ENCODE data around the gene MST1R.

DNA sequence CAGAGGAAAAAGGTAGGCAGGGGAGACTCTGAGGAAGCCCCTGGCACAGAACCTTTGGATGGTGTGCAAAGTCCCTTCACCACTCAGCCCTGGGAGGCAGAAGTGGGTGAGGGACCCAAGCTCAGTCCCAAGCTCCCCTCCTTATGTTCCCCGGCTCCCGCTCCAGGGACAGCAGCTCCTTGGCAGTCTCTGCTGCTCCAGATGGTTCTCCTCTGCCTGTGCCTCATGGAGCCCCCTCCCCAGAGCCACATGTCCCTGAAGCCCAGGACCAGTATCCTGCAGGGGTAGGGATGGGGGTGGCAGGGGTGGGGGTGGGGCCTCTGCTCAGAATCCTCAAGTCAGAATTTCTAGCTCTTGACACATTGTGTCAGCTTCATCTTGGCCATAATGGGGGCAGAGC is 26.0 kb downstream of the MST1R start:
- no peak for TF ChIP-seq POLR2A (IDR thresholded peaks at IDR 0.05; ENCODE audit: low read length)
- no peak for TF ChIP-seq GATA1 (IDR thresholded peaks at IDR 0.05; ENCODE audit: low read depth, low read length)

All from erythroblast (primary cell).